Inferior parietal cortex (tissue), 1 donor: ENCODE data around the gene CETN1.

Experiments used
- DNase-seq: peaks from one replicate; pipeline ENCODE4 v3.0.0-alpha.2; 2016; ENCODE audit errors: extremely low spot score

The CETN1 gene

DNA sequence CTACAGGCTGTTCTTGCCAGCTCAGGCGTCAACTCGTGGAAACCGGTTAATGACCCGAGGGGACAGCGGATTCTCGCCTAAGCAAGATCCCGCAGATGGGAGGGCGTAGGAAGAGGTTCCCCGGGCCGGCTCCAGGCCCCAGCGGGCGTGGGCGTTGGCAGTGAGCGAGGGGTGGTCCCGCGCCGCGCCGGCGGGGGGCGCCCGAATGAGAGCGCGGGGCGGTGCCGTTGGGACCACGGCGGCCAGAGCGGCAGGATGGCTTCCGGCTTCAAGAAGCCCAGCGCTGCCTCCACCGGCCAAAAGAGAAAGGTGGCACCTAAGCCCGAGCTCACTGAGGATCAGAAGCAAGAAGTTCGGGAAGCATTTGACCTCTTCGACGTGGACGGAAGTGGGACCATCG is at the start of gene CETN1:
TSS of gene CETN1 (plus strand) at position 227 of the 400 bp plus-strand sequence. CDS start at position 256, 29 bp downstream.
- DNase-seq = no peak

- DNase-seq = no peak
These were observed 48.2 kb upstream of the CETN1 start for GRCh38 chr18:532018-532417.

GRCh38 chr18:532632-533031 is 47.5 kb upstream of the CETN1 start:
- DNase-seq = no peak

- DNase-seq = no peak
These were observed 46.1 kb upstream of the CETN1 start for GRCh38 chr18:533995-534601.

- no peak for DNase-seq
These were observed 36.6 kb upstream of the CETN1 start for GRCh38 chr18:543447-544078.

DNA sequence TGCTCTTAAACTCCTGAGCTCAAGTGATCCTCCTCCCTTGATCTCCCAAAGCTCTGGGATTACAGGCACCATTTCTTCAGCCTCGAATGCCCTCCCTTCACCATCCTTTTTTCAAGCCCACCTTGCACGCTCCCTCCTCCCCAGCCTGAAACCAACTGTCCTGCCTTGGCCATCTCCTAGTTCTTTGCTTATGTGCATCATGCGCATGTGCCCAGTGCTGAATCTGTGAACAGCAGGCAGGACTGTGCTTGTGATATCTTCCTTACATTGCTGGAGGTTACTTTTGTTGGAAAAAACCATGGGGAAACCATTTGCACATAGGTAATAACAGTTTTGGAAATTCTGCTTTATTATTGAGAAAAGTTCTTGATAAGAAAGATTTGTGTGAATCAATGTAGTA is 30.2 kb upstream of the CETN1 start:
- no peak for DNase-seq

DNA sequence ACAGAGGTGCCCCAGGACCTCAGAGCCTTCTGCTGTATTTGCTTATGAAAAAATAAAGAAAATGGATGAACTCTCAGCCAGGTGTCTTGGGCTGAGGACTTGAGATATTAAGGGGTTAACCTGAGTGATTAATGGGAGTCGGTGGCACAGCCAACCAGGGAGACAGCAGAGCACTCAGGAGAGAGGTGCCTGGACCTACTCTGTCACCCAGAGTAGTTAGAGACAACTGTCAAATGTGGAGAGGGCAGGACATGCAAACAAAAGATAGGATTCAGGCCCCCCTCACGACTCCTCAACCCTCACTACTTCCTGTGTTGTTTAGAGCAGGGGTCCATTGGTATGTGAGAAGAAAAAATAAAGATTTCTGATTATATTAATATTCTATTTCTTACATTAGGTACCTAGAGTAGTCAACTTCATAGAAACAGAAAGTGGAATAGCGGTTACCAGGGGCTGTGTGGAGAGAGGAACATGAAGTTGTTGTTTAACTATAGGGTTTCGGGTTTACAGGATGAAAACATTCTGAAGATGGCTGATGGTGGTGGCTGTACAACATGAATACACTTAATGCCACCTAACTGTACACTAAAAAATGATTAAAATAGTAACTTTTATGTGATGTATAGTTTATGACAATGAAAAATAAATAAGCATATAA is 28.6 kb upstream of the CETN1 start:
- DNase-seq = no peak

DNA sequence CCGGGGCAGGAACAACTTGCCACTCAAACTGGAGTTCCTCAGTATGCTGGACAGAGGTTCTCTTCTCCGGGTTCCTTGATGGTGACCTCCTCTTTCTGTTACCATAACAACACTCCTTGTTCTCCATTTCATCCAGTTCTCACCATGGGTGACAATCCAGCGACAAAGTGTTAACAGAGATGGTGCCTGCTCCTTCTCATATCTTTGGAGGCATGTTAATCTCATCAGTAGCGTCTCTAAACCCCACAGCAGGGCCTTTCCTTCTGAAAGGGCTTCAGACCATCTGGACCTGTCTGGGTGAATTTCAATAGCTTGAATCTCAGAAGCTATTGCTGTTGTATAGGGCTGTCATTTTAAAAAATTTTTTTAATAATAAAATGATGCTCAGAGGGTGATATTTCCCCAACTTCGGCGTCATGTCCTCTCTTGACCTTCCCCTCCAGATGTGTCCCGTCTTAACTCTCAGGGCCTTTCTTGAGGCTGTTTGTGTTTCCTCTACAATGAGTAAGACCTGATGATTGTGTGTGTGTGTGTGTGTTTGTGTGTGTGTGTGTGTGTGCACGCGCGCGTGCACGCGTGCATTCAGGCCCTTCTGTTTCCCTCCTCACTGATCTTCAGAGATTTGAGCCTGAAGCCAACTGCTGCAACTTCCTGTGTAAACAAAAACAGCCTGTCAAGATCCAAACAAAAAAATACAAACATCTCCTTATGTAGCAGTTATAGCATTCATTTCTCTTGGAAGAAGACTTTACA is 24.3 kb upstream of the CETN1 start:
- DNase-seq = no peak

DNA sequence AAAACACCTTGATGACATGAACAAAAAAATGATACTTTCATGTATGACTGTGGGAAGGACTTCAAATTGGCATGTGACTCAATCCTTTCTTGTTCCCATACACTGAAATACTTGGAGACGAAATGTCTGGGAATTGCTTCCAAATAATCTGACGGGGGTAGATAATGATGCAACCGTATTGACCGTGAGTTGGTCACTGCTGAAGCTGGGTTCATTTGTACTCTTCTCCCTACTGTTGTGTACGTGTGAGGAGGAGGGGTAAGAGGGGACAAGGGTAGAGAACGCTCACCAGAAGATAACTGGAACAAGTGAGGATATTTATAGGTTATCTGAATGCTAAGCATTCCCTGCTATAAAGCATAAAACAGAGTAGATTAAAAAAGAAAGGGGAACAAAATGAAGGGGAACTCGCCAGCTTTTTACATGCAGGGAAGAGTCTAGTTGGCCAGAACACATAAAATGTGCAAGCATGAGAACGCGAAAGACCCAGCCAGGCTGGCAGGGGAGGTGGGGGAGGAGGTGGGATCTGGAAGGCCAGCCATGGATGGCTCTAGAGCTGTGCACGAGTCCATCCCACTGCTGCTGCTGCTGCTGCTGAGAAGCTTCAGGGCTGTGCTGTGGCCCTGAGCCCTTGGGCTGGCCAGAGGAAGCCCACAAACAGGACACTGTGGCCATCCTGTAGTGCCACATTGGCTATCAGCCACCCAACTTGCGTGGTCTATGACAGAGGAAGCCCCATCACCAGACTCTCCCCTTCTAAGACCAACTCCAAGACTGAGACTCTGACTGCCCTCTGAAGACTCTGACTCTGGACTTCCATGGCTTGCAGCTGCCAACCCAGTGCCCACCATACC is 15.2 kb upstream of the CETN1 start:
- DNase-seq = no peak

GRCh38 chr18:565562-566061 is 14.6 kb upstream of the CETN1 start:
- no peak for DNase-seq

- DNase-seq = no peak
These were observed 13.1 kb upstream of the CETN1 start for GRCh38 chr18:567122-567521.

GRCh38 chr18:568731-569130 is 11.4 kb upstream of the CETN1 start:
- no peak for DNase-seq

- DNase-seq = no peak
These were observed 9.9 kb upstream of the CETN1 start for GRCh38 chr18:570256-570655.

- no peak for DNase-seq
These were observed 9.5 kb upstream of the CETN1 start for GRCh38 chr18:570697-571096.

DNA sequence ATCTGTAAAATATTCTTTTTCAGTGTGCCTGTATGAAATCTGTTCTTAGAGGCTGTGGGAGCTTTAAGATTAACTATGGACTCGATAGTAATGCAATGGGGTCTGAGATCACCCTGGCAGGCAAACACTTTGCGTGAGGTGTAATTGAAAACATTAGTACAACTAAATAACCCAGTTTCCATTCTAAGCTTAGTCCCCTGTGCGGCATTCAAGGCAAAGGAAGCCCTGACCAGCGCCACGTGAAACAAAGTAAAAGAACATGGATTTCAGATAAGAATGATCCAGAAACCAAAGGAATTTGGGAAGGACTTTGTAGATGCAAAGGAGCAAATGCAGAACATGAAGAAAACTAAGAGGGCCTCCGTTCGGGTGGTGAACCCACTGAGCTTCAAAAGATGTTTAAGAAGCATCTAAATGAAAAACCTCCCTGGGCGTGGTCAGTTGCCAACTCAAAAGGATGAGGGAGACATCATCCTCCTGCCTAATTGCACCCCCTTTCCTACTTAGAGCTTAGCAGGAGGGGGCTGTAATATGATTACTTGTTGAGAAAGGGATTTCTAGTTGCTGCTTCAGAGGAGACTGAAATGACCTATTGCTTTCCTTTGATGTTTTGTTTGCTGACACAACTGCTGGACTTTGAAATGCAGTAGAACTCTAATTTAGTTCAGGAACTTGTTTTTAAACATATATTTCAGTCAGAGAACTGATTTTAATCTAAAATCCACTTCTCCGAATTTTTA is 7.9 kb upstream of the CETN1 start:
- no peak for DNase-seq

DNA sequence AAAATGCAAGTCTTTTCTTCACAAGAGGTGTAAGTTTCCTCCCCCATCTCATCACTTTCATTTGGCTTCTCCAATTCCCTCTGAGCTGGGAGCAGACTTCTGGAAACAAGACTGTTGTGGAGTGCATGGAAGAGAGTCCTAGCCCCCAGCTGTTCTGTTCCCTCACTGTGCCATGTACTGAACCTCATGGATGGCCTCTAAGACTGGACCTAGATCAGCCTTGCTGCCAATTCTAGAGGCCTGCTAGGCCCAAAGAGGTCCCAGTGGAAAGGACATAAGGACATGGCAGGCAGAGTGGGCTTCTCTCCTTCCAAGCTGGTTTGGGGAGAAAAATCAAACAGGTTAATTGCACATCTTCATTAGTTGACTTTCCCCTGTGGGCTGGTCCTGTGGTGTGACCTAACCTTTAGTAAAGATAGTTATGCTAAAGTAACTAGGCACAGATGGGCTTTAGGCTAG is 7.3 kb upstream of the CETN1 start:
- no peak for DNase-seq

DNA sequence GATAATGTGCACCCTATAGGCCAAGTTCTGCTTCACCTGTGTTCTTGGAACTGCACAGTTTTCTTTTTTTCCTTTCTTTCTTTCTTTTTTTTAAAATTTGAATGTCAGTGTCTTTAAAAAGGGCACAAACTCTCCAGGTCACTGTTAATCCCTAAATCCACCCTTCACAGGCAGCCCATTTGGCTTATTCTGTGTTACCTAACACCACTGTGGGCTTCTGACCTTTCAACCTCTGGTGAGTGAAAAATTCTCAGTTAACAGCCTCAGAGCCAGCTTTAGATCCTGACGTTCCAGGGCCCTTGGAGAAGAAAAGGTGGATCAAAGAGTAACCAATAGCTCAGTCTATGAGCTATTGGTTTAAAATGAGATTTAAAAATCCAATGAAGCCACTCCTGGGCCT is 6.8 kb upstream of the CETN1 start:
- DNase-seq = no peak

- DNase-seq = no peak
These were observed 5.9 kb upstream of the CETN1 start for GRCh38 chr18:574149-574860.

DNA sequence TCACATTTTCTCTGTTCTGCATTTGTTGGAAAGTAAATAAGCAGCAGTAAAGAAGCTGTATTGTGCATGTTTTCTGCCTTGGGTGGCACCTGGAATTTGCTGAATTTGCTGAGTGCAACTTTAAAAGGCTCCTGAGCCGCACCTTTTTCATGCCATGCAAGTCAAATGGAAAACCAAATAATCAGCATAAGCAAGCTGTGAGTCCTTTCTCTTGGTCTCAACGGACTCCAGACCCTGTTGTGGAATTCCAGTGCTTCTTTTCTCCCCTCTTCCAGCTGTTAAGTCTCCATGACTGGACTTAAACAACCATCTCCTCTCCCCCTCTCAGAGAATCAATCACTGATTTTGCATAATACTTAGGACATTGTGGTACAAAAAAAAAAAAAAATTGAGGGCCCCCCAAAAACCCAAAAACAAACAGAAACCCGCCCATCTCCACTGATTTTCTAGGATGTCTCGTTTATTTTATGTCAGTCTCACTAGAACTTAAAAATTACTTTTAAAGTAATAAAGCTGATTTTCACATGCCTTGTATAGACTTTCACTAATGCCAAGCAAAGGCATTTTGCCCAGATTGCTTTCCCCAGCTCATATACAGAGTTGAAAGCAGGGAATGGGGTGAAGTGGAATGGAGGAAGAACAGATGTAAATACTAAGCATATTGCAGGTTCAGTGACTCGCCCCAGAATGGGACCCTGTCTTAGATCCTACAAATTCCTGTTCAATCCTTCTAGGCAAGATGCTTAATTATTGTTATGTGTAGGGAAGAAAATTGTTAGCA is 5.1 kb upstream of the CETN1 start:
- no peak for DNase-seq
